Stomach (tissue), 4 donors: ENCODE results near the gene AATK.

Source experiments
- EP300 ChIP-seq: sonication (generic); formaldehyde crosslinking; IDR thresholded peaks from one replicate; pipeline ENCODE4 v1.6.1; 2017; ENCODE audit warnings: antibody characterized with exemption
- POLR2A ChIP-seq, 4 donors: fragments of 450-650 bp; IDR thresholded peaks; one replicate each; pipeline ENCODE4 v1.6.1; 2016; ENCODE audit warnings: antibody characterized with exemption in 4 of 4, control low read depth in 2 of 4, mild to moderate bottlenecking in 1 of 4, moderate library complexity in 1 of 4
- TF ChIP-seq, protein P1 (sequence below), 7 experiments: fragments of 450-650 bp in 4 of 7; fragments of 200-600 bp in 3 of 7; sonication (generic) in 3 of 7; IDR thresholded peaks; one replicate each; pipeline ENCODE4 v1.5.1; 2016 to 2019; ENCODE audit warnings: antibody characterized with exemption in 7 of 7, control low read depth in 2 of 7, mild to moderate bottlenecking in 1 of 7

DNA sequence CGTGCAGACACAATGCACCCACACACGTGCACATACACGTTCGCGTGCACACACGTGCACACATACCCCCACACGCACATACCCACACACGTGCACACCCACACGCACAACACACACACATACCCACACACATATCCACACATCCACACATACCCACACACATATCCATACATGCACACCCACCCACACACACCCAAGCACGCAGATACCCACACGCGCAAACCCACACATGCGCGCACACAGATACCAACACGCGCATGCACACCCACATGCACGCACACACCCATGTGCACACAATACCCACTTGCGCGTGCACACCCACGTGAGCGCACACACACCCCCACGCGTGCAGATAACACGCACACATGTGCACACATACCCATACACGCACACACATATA is 27.5 kb downstream of the AATK start:
- TF ChIP-seq POLR2A (IDR thresholded peaks at IDR 0.05) (no peak), EP300 (no peak)
- TF ChIP-seq, protein P1, sequence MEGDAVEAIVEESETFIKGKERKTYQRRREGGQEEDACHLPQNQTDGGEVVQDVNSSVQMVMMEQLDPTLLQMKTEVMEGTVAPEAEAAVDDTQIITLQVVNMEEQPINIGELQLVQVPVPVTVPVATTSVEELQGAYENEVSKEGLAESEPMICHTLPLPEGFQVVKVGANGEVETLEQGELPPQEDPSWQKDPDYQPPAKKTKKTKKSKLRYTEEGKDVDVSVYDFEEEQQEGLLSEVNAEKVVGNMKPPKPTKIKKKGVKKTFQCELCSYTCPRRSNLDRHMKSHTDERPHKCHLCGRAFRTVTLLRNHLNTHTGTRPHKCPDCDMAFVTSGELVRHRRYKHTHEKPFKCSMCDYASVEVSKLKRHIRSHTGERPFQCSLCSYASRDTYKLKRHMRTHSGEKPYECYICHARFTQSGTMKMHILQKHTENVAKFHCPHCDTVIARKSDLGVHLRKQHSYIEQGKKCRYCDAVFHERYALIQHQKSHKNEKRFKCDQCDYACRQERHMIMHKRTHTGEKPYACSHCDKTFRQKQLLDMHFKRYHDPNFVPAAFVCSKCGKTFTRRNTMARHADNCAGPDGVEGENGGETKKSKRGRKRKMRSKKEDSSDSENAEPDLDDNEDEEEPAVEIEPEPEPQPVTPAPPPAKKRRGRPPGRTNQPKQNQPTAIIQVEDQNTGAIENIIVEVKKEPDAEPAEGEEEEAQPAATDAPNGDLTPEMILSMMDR (IDR thresholded peaks at IDR 0.05) = no peak
